GM12872 (cell line): Measurements from ENCODE around the gene EXOSC10.

Experiments used
- CTCF ChIP-seq: IDR thresholded peaks from 3 replicates; pipeline ENCODE4 v1.5.1; 2011; ENCODE audit warnings: low read depth, mild to moderate bottlenecking, low read length, moderate library complexity; ENCODE audit not compliant: insufficient read depth

EXOSC10 gene

GRCh38 chr1:11099310-11100148, at the start of gene EXOSC10:
Gene EXOSC10, minus strand, starts transcription at chr1:11099869. Its CDS starts 38 bp downstream, at chr1:11099831.
- no peak for TF ChIP-seq CTCF

DNA sequence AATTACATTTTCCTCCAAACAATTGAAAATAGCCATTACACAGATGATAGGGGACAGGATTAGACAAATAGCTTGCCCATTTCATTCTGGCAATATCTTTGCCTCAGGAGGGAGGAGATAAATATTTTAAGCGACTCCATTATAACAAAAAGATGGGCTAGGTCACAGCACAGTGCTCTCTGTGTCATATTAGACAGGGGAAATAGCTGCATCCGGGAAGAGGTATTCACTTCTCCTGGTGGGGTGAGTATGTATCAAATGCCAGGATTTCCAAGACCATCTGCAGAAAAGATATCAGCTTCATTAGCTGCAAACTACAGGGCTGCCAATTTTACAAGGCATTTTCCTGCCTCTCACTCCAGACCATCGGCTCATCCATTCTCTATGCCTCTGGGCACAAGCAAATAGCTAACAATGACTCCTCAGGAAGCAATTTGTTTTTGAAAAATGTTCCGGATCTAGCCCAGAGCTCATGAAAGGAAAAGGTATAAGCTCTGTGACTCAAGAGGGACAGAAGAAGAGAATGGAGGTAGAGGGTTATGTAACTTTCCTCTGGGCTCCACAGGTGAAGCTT, 47.6 kb upstream of the EXOSC10 start:
- no peak for TF ChIP-seq CTCF

GRCh38 chr1:11145741-11146140, 46.1 kb upstream of the EXOSC10 start:
- TF ChIP-seq CTCF, result no peak

GRCh38 chr1:11144570-11145256, 45.0 kb upstream of the EXOSC10 start:
- TF ChIP-seq CTCF, result no peak

DNA sequence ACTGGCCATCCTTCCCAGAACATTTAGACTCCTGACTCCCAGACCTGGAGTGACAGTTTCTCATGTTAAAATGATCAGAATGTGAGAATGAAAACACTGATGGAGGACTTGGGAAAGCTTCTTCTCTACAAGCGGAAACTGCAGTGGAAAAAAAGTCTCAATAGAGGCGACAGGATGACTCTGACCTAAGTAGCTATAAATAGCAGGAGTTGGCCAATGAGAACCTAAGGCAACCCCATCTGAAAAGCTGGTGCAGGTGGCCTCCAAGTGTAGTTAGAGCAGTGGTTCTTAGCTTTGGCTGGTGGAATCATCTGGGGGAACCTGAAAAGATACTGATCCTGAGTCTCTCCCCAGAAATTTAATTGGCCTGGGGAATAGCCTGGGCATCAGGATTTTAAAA, 44.2 kb upstream of the EXOSC10 start:
- no peak for TF ChIP-seq CTCF

GRCh38 chr1:11143401-11143800, 43.7 kb upstream of the EXOSC10 start:
- TF ChIP-seq CTCF, result no peak

DNA sequence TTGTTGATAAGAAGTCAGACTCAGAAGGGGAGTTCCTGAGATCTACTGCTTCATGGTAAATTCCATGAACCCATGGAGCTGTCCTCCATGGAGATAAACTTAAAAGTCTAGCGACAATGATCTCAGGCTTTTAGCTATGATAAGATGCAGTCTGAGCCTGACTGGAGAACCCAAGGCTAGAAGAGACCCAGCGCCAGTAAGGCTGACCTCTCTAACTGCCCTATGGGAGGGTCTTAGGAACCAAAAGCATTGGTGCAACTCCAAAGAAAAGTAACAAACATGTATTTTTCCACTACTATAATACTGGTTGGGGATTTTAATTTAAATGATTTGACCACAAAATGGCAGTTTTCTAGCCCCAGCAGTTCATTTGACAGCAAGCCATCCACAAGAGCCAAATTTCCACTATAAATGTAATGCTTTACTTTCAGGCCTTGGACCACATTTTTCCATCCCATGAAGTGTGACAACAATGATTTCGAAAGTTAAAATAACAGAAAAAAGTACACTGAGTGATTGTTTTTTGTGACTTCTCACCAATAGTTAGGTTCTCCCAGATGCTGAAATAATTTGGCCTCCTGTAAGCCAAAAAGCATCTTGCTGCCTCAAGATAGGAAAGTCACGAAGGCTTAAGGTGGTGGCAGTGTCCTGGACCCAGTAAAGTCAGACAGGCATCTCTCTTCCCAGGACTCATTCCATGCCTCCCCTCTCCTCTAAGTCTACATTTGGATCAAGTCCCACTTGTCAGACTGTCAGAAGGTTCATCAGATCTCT, 43.1 kb upstream of the EXOSC10 start:
- TF ChIP-seq CTCF, result no peak
